DOHH2 (cell line): Measurements from ENCODE around the gene SUN1.

ENCODE experiments used
- H3F3A ChIP-seq: fragments of 200-600 bp; sonication (generic), shearing (Covaris generic); 2 replicates; pipeline ENCODE4 v1.6.0; 2016; ENCODE audit warnings: antibody characterized with exemption, mild to moderate bottlenecking; ENCODE audit not compliant: control insufficient read depth, insufficient read depth
- H3K27ac ChIP-seq: fragments of 200-600 bp; sonication (generic); 2 replicates; pipeline ENCODE4 v1.5.1; 2014; ENCODE audit warnings: low read depth, mild to moderate bottlenecking, low read length, moderate library complexity
- H3K27me3 ChIP-seq: fragments of 200-600 bp; sonication (generic); 2 replicates; pipeline ENCODE4 v1.6.1; 2014; ENCODE audit warnings: mild to moderate bottlenecking, low read length, mixed read lengths; ENCODE audit not compliant: control insufficient read depth
- H3K36me3 ChIP-seq: fragments of 200-600 bp; sonication (generic); 2 replicates; pipeline ENCODE4 v1.6.1; 2014; ENCODE audit warnings: mild to moderate bottlenecking, low read length, moderate library complexity, mixed read lengths; ENCODE audit not compliant: control insufficient read depth
- H3K4me1 ChIP-seq: fragments of 200-600 bp; sonication (generic); 2 replicates; pipeline ENCODE4 v1.6.1; 2014; ENCODE audit warnings: mild to moderate bottlenecking, low read length, mixed read lengths; ENCODE audit not compliant: control insufficient read depth
- H3K4me2 ChIP-seq: fragments of 200-600 bp; sonication (generic); 2 replicates; pipeline ENCODE4 v1.6.0; 2014; ENCODE audit warnings: mild to moderate bottlenecking, low read length, moderate library complexity
- H3K4me3 ChIP-seq: fragments of 200-600 bp; sonication (generic); 2 replicates; pipeline ENCODE4 v1.5.1; 2014; ENCODE audit warnings: mild to moderate bottlenecking, low read length, mixed read lengths
- H3K79me2 ChIP-seq: fragments of 200-600 bp; sonication (generic); 2 replicates; pipeline ENCODE4 v1.6.1; 2014; ENCODE audit warnings: mild to moderate bottlenecking, low read length, mixed read lengths; ENCODE audit not compliant: control insufficient read depth
- H3K9me2 ChIP-seq: fragments of 200-600 bp; sonication (generic); replicated peaks from 2 replicates; pipeline ENCODE4 v1.6.1; 2014; ENCODE audit warnings: mild to moderate bottlenecking, low read length, mixed read lengths; ENCODE audit not compliant: control insufficient read depth
- H3K9me3 ChIP-seq: fragments of 200-600 bp; sonication (generic); 2 replicates; pipeline ENCODE4 v1.6.1; 2014; ENCODE audit warnings: antibody characterized with exemption, low read length, mixed read lengths; ENCODE audit not compliant: control insufficient read depth, insufficient read depth
- H4K20me1 ChIP-seq: fragments of 200-600 bp; sonication (generic); 2 replicates; pipeline ENCODE4 v1.6.0; 2014; ENCODE audit warnings: low read depth, mild to moderate bottlenecking, antibody characterized with exemption, low read length, moderate library complexity; ENCODE audit not compliant: control insufficient read depth, insufficient read depth
- CTCF ChIP-seq: fragments of 200-600 bp; sonication (generic); IDR thresholded peaks from one replicate; pipeline ENCODE4 v1.5.1; 2014; ENCODE audit warnings: antibody characterized with exemption, mild to moderate bottlenecking, low read depth, low read length; ENCODE audit not compliant: poor library complexity, severe bottlenecking
- EZH2phosphoT487 ChIP-seq: fragments of 200-600 bp; sonication (generic); IDR thresholded peaks from 2 replicates; pipeline ENCODE4 v1.6.1; 2017; ENCODE audit warnings: borderline replicate concordance, mild to moderate bottlenecking, antibody characterized with exemption, low read length, moderate library complexity, mixed read lengths

SUN1 gene

GRCh38 chr7:892648-893593 is 60.6 kb downstream of the SUN1 start:
- no peaks in the 10 kb centered on the region for H3K27me3 ChIP-seq
- H3K36me3 ChIP-seq: peaks cover 83% of the 10 kb centered on the region
- no peaks in the 10 kb centered on the region for H4K20me1 ChIP-seq
- TF ChIP-seq CTCF (no peak), EZH2phosphoT487 (no peak)
- H3K4me3 ChIP-seq: no peak overlapping the region
- no peak overlapping the region for H3K27ac ChIP-seq
- no peaks in the 10 kb centered on the region for H3K4me1 ChIP-seq
- H3K9me3 ChIP-seq: no peaks in the 10 kb centered on the region
- peaks cover 14% of the 10 kb centered on the region for H3K79me2 ChIP-seq
- H3K4me2 ChIP-seq: no peak overlapping the region
- H3F3A ChIP-seq: no peaks in the 10 kb centered on the region
- no peaks in the 10 kb centered on the region for H3K9me2 ChIP-seq

- Histone ChIP-seq H3K27ac (no peak overlapping the region), H3K4me3 (no peak overlapping the region), H3F3A (no peaks in the 10 kb centered on the region), H3K36me3 (peaks cover 76% of the 10 kb centered on the region), H3K4me2 (no peak overlapping the region), H3K27me3 (no peaks in the 10 kb centered on the region), H3K9me2 (no peaks in the 10 kb centered on the region), H3K79me2 (peaks cover 6% of the 10 kb centered on the region), H4K20me1 (no peaks in the 10 kb centered on the region), H3K9me3 (no peaks in the 10 kb centered on the region), H3K4me1 (no peaks in the 10 kb centered on the region)
- TF ChIP-seq CTCF (no peak), EZH2phosphoT487 (no peak)
These were observed 61.4 kb downstream of the SUN1 start for GRCh38 chr7:893686-894085.

DNA sequence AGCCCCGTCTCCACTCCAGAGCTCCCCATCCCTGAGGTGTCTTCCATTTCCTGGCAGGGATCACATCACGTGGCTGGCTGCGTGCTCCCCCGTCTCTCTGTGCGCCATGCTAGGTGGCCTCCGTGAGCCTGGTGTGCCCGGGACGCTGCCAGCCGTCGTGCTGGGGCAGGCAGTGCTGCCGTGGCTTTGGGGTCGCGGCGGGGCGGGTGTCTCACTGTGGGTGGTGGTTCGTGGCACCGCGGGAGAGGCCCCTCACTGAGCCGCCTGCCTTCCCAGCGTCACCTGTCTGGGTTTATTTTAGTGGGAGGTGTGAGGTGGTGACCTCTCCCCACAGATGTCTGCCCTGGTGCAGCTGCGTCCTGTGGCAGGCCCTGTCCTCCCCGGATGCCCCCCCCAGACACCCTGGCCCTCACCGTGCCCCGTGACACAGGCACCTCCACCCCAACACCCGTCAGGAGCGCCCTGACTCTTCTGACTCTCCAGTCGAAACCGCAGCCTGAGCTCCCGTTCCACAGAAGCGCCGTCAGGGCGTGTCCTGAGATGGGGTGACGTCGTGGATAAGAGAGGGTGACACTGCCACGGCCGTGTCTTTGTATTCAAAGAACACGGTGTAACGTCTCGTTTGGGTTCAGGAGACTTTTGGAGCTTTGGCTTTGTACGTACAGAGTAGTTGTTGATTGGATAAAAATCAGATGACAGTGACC is 62.0 kb downstream of the SUN1 start:
- H3F3A ChIP-seq: no peaks in the 10 kb centered on the region
- H3K4me3 ChIP-seq: no peak overlapping the region
- no peaks in the 10 kb centered on the region for H3K9me2 ChIP-seq
- no peaks in the 10 kb centered on the region for H3K4me1 ChIP-seq
- H3K27ac ChIP-seq: no peak overlapping the region
- H3K4me2 ChIP-seq: no peak overlapping the region
- no peaks in the 10 kb centered on the region for H3K27me3 ChIP-seq
- H3K79me2 ChIP-seq: no peaks in the 10 kb centered on the region
- no peaks in the 10 kb centered on the region for H4K20me1 ChIP-seq
- TF ChIP-seq EZH2phosphoT487 (no peak), CTCF (no peak)
- no peaks in the 10 kb centered on the region for H3K9me3 ChIP-seq
- peaks cover 69% of the 10 kb centered on the region for H3K36me3 ChIP-seq
